HG02938 (cell line): Measurements from ENCODE around the gene MRAP2.
"Not testable (repeated sequence)": the region's sequence is repeated elsewhere in the genome, so short reads cannot be mapped to it uniquely, and the experiment has no call there.

Experiments
- ATAC-seq: cut with Tn5 transposase; IDR thresholded peaks from one replicate; pipeline ENCODE4 v1.9.1; 2021; ENCODE audit warnings: mild to moderate bottlenecking, moderate library complexity; ENCODE audit not compliant: unreplicated experiment

Gene MRAP2

DNA sequence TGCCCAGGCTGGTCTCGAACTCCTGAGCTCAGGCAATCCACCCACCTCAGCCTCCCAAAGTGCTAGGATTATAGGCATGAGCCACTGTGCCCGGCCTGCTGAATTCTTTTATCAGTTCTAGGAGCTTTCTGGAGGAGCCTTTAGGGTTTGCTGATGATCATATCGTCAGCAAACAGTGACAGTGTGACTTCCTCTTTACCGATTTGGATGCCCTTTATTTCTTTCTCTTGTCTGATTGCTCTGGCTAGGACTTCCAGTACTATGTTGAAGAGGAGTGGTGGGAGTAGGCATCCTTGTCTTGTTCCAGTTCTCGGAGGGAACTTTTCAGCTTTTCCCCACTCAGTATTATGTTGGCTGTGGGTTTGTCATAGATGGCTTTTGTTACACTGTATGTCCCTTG lies 35.3 kb downstream of the MRAP2 start:
- not testable (repeated sequence) for ATAC-seq

DNA sequence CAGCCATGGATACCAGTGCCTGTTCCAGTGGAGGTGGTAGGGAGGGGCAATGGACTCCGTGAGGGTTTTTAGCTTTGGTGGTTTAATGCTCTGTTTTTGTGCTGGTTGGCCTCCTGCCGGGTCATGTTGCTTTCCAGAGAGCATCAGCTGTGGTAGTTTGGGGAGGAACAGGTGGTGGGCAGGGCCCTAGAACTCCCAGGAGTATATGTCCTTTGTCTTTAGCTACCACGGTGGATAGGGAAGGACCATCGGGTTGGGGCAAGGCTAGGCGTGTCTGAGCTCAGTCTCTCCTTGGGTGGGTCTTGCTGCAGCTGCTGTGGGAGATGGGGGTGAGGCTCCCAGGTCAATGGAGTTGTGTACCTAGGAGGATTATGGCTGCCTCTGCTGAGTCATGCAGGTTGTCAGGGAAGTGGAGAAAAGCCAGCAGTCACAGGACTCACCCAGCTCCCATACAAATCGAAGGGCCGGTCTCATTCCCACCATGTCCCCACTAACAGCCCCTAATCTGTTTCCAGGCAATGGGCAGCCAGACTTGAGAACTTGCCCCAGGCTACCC lies 38.9 kb downstream of the MRAP2 start:
- no peak for ATAC-seq

DNA sequence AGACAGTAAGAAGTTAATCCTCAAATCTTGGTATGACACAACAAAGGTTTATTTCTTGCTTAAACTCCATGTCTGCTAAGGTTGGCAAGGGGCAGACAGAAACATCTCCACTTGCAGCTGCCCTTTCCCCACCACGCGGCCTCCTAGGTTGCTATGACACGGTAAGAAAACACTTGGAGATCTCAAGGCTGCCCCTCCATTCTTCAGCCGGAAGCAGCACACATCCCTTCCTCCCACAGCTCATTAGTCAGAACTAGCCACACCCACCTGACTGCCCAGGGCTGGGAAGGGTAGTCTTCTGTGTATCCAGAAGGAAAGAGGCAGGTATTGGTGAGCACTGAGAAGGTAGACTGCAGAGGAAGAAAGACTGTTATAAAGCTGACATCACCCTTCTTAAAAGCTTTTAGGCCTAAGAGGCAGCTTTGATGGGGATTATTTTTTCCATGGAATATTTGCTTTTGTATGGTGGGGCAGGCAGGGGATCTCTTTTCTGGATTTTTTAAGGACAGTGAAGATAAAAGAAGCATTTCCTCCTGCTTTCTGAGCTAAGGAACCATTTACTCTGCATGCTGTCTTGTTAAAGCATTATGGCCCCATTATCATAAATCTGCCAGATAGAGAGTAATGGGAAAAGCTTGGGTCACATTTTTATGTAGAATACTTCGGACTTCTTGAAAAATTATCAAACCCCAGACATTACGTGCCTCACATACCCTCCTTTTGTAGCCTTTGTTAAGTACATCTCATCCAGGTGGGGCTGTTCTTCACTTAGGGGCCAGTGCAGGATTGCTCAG lies 41.6 kb downstream of the MRAP2 start:
- ATAC-seq: no peak

DNA sequence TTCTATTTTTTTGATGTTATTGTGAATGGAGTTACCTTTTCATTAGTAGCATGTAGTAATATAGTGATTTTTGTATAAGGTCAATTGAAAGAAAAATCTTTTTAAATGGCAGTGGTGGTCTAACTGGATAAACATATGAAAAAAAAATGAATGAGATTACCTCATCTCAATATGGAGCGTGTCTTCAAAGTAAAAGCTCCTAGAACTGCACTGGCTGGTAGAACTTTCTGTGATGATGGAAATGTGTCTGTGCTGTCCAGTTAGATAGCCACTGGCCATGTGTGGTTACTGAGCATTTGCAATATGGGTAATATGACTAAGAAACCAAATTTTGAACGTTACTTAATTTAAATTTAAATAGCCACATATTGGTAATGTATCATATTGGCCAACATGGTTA lies 44.1 kb downstream of the MRAP2 start:
- ATAC-seq: no peak

DNA sequence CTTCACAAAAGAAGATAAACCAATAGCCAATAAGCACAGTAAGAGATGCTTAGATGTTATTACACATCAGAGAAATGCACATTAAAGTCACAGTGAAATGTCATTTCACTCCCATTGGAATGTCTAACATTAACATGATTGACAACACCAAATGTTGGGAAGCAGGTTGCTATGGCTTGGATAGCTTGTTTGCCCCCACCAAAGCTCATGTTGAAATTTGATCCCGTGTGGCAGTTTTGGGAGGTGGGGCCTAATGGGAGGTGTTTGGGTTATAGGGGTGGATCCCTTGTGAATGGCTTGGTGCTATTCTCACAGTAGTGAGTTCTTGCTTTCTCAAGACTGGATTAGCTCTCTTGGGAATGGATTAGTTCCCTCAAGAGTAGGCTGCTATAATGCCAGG lies 44.8 kb downstream of the MRAP2 start:
- ATAC-seq: no peak

DNA sequence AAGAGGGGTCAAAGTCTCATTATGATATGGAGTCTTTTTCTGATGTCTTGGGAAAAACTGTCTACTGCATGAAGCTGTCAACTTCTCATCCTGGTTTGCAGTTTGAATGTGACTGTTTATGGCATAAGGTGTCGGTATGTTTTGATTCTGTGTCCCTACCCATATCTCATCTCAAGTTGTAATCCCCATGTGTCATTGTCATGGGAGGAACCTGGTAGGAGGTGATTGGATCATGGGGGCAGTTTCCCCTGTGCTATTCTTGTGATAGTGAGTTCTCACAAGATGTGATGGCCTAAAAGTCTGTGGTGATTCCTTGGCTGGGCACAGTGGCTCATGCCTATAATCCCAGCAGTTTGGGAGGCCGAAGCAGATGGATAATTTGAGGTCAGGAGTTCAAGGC lies 47.6 kb downstream of the MRAP2 start:
- no peak for ATAC-seq

DNA sequence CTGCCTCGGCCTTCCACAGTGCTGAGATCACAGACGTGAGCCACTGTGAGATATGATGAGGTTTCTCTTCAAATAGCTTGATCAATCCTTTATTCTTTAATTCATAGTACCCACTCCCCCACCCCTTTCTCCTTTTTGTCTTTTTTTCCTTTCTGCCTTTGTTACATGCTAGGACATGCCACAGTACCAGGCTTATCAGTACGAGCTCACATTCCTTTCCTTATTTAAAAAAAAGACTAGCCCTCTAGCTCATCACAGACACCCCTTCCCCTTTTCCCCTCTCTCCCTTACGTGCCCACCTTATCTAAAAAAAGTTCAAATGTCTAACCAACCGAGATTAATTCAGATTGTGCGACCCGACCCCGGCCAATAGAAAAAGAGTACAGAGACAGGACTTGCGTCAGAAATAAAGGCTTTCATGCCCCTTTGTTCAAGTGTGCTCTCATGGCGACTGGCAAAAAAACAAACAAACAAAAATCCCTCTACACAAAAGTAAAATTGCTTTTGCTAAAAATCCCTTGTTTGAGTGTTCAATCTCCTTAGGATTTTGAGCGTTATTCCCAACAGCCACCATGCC lies 49.2 kb downstream of the MRAP2 start:
- no peak for ATAC-seq

DNA sequence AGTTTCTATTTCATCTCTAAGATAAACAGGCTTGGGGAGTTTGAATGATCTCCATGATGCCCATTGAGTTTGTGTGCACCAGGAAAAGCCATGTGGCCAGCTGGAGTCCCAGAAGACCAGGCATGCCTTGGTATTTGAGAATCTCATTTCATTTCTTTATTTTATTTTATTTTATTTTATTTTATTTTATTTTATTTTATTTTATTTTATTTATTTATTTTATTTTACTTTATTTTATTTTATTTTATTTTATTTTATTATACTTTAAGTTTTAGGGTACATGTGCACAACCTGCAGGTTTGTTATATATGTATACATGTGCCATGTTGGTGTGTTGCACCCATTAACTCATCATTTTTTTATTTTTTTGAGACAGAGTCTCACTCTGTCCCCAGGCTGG lies 51.1 kb downstream of the MRAP2 start:
- ATAC-seq: not testable (repeated sequence)

DNA sequence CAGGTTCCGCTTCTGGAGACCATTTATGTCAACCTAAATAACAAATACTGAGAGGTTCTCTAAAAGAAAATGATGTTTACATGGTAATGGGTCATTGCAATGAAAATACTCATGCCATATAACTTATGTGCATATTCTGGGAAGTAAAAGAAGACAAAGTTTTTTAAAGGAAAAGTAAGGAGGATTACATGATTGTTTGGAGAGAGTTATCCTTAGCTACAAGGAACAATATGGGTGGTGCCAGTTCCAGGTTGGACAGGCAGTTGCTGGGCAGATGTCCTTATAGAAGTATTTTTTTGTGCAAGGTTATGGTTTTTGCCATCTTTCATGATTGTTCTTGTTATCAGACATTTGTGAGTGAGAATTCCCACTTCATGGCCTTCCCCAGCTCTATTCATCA lies 52.5 kb downstream of the MRAP2 start:
- no peak for ATAC-seq

DNA sequence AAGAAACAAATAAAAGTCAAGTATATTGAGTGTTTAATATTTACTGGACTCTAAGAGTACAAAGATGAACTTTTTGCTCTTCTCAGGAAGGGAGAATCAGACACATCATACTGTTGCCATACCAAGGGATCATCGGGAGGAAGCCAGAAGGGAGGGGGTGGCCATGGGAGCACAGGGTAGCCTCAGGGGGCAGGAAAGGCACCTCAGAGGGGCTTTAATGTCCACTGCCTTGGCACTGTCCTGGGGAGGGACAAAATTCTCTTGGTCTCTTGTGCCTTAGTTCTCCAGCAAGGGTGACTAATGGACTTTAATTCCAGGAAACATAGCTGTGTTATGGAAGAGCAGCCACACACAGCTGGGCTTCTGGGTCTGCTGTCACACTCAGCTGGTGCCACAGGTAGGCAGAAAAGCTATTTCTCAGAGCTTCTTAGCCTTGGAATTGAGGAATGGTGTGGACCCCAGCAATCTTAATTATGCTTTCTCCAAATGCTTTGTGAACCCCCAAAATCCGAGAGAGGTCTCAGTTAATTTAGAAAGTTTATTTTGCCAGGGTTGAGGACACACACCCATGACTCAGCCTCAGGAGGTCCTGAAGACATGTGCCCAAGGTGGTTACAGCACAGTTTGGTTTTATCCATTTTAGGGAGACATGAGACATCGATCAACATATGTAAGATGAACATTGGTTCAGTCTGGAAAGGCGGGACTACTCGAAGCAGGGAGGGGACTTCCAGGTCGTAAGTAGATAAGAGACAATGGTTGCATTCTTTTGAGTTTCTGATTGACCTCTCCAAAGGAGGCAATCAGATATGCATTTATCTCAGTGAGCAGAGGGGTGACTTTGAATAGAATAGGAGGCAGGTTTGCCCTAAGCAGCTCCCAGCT lies 53.2 kb downstream of the MRAP2 start:
- ATAC-seq: no peak

DNA sequence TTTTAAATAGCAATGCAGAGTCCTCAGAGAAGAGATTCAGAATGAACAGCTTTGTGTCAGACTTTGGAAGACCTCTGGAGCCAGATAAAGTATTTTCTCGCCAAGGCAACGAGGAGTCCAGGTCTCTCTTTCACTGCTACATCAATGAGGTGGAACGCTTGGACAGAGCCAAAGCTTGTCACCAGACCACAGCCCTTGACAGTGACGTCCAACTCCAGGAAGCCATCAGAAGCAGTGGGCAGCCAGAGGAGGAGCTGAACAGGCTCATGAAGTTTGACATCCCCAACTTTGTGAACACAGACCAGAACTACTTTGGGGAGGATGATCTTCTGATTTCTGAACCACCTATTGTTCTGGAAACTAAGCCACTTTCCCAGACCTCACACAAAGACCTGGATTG lies 55.5 kb downstream of the MRAP2 start:
- ATAC-seq: no peak

DNA sequence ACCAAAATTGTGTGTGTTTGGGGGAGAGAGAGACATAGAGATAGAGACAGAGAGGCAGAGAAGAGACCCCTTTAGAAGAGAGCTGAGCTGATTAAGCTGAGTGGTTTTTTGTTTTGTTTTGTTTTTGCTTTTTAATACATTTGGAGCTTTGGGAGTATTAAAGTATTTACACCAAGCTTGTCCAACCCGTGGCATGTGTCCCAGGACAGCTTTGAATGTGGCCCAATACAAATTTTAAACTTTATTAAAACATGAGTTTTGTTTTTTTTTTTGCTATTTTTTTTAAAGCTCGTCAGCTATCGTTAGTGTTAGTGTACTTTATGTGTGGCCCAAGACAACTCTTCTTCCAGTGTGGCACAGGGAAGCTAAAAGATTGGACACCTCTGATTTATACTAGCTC lies 56.0 kb downstream of the MRAP2 start:
- ATAC-seq: no peak

DNA sequence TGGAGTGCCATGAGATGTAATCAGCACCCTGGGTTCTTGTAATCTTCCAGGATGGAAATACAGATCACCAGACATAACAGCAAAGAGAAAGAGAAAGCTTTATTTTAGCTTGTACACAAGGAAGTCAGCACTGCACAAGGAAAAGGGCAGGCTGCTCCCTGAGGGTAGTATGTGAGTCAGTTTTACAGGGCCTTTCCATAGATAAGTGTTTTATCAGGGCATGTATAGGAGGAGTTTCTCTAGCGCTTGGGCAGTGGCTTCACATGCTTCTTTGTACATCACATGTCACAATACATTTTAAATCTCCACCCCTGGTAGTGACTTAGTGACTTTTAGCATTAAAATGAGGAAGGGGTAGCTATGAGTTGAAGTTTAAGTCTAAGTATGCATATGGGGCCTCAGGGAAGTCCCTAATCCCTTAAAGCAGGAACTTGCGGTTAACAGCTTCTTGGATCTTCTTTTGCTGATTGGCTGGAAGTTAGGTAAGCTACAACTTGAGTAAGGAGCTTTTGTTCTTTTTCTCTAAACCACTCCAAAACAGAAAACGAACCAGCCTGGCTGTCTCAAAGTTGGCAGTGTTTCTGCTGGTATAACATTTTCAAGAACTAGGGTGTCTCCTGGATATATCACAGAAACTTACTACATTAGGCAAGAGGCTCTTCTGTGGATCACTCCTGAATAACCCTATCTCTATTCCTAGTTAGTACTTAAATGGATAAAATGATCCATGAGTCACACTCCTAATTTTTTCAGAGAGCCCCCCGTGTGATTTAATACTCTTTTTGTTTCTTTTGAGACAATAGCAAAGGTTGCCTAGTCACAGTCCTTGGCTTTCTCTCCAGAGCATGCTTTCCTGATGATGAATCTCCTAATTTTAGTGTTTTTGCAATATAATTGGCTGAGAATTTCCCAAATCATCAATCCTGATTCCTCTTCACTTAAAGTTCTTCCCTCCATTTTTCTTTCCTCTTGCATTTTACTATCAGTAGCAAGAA lies 60.2 kb downstream of the MRAP2 start:
- no peak for ATAC-seq

DNA sequence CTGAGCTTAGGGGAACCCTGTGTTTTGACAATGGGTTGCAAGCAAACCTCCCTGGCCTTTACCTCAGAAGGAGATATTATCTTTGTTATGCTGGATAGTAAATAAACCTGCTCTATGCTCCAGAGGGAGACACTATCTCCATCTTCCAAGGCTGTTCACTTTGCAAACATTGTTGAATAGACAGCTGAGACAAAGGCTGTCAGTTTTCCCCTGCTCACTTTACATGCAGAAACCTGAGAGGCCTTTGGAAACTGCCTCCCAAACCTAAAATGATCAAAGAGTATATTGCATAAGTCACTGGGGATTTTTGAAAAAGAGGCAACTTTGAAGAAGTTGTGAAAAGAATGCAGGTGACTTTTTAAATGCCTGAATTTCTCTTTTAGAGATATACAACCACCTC lies 61.6 kb downstream of the MRAP2 start:
- ATAC-seq: no peak

DNA sequence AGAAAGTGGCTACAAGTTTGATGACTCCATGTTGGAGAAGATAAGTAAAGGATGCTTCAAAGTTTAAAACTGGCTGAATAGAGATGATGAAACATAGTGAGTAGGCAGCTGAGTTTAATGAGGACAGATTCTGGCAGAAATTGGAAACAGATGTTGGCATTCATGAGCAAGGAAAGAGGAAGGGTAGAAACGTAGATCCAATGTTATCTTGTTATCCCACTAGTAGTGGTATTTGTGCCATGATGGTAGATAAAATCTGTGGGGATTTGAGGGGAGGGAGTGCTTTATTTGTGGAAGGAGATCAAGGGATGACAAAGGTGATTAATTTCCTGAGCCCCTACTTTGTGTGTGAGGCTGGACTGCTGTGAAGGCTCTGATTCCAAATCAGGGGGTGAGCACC lies 69.5 kb downstream of the MRAP2 start:
- no peak for ATAC-seq

DNA sequence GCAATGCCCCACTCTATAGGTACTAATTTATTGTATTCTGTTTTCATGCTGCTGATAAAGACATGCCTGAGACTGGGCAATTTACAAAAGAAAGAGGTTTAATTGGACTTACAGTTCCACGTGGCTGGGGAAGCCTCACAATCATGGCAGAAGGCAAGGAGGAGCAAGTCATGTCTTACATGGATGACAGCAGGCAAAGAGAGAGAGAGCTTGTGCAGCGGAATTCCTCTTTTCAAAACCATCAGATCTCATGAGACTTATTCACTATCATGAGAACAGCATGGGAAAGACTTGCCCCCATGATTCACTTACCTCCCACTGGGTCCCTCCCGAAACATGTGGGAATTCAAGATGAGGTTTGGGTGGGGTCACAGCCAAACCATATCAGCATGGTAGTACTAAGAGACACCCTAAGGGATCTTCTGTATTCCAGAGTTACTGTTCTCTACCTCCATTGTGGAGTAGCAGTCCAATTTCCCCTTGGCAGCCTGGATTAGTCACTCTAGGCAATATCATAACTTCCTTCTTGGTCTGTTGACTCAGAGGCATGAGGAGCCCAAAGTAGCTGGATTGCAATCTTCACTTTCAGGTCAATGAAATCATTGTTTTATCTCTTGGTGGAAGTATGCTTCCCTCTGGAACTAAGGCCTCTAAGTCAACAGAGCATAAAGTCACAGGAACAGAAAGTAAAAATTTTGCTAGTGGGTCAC lies 71.8 kb downstream of the MRAP2 start:
- not testable (repeated sequence) for ATAC-seq

DNA sequence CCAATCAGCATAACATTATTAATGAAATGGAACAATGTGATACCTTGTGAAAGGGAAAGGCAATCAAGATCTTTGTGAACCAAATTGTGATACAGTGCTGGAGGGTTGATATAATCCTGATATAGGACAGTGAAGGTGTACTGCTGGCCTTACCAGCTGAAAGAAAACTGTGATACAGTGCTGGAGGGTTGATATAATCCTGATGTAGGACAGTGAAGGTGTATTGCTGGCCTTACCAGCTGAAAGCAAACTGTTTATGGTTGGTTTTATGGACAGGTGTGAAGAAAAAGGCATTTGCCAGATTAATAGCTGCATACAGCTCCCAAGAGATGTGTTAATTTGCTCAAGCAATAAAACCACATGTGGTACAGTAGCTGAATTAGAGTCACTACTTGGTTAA lies 73.9 kb downstream of the MRAP2 start:
- ATAC-seq: no peak

DNA sequence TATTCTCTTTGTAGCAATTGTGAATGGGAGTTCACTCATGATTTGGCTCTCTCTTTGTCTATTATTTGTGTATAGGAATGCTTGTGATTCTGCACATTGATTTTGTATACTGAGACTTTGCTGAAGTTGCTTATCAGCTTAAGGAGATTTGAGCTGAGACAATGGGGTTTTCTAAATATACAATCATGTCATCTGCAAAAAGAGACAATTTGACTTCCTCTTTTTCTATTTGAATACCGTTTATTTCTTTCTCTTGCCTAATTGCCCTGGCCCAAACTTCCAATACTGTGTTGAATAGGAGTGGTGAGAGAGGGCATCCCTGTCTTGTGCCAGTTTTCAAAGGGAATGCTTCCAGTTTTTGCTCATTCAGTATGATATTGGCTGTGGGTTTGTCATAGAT lies 77.8 kb downstream of the MRAP2 start:
- not testable (repeated sequence) for ATAC-seq

DNA sequence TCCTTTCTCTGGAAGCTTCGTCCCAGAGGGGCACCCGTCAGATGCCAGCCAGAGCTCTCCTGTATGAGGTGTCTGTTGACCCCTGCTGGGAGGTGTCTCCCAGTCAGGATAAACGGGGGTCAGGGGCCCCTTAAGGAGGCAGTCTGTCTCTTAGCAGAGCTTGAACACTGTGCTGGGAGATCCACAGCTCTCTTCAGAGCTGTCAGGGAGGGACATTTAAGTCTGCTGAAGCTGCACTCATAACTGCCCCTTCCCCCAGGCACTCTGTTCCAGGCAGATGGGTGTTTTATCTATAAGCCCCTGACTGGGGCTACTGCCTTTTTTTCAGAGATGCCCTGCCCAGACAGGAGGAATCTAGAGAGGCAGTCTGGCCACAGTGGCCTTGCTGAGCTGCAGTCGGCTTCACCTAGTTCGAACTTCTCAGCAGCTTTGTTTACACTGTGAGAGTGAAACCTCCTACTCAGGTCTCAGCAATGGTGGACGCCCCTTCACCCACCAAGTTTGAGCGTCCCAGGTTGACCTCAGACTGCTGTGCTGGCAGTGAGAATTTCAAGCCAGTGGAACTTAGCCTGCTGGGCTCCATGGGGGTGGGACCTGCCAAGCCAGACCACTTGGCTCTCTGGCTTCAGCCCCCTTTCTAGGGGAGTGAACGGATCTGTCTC lies 81.5 kb downstream of the MRAP2 start:
- ATAC-seq: not testable (repeated sequence)
